ENCODE measurements around the gene HMCN1.

DNA sequence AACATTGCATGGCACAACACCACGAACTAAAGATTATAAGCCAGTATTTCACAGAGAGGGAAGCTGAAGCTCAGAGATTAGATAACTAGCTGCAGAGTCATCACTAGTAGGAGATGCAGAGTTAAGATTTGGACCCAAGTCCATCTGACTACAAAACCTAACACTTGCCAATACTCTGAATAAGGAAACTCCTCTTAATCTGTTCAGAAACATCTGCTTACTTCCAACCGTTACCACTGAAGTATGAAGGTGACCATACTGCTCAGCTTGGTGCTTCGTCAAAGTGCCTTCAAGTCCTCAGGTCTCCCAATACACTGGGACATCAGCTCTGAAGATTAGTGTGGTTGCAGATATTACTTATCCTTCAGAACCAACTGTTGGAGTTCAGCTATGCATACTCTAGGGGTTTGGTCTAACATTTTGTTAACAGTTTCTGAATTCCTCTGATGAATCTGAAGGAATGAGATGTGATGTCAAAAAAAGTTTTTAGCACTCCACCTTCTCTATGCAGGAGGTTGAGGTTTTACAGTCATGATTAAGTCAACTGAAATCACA, 461.3 kb downstream of the HMCN1 start:
- TF ChIP-seq, protein P1, sequence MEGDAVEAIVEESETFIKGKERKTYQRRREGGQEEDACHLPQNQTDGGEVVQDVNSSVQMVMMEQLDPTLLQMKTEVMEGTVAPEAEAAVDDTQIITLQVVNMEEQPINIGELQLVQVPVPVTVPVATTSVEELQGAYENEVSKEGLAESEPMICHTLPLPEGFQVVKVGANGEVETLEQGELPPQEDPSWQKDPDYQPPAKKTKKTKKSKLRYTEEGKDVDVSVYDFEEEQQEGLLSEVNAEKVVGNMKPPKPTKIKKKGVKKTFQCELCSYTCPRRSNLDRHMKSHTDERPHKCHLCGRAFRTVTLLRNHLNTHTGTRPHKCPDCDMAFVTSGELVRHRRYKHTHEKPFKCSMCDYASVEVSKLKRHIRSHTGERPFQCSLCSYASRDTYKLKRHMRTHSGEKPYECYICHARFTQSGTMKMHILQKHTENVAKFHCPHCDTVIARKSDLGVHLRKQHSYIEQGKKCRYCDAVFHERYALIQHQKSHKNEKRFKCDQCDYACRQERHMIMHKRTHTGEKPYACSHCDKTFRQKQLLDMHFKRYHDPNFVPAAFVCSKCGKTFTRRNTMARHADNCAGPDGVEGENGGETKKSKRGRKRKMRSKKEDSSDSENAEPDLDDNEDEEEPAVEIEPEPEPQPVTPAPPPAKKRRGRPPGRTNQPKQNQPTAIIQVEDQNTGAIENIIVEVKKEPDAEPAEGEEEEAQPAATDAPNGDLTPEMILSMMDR (IDR thresholded peaks at IDR 0.05) = no peak
- no peak for TF ChIP-seq EP300 (IDR thresholded peaks at IDR 0.05)
